ENCODE data around the gene RABGAP1L.

DNA sequence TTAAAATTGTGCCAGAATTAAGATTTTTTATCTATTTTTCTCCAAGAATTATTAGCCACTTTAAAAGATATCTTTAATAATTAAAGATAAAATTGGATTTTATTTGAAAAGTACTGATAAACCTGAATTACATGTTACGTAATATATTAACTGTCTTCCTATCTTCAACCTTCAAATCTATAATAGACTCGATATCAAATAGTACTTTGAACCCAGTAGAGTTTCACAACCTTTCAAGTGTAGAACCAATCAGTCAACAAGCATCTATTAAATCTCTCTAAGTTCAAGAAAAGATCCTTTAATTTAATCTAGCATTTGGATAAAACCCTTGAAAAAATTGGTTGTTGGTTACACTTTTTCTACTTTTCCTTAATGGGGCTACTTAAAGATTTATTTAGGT, 559.9 kb downstream of the RABGAP1L start:
- TF ChIP-seq, protein P1, sequence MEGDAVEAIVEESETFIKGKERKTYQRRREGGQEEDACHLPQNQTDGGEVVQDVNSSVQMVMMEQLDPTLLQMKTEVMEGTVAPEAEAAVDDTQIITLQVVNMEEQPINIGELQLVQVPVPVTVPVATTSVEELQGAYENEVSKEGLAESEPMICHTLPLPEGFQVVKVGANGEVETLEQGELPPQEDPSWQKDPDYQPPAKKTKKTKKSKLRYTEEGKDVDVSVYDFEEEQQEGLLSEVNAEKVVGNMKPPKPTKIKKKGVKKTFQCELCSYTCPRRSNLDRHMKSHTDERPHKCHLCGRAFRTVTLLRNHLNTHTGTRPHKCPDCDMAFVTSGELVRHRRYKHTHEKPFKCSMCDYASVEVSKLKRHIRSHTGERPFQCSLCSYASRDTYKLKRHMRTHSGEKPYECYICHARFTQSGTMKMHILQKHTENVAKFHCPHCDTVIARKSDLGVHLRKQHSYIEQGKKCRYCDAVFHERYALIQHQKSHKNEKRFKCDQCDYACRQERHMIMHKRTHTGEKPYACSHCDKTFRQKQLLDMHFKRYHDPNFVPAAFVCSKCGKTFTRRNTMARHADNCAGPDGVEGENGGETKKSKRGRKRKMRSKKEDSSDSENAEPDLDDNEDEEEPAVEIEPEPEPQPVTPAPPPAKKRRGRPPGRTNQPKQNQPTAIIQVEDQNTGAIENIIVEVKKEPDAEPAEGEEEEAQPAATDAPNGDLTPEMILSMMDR (IDR thresholded peaks at IDR 0.05): no peak
- TF ChIP-seq EZH2 (IDR thresholded peaks at IDR 0.05): no peak
